Neutrophil (primary cell): ENCODE measurements around the gene CTNNBL1.

Experiments used
- H3K27ac ChIP-seq: fragments of 200-600 bp; sonication (generic); 2 replicates; pipeline ENCODE4 v1.5.1; 2016; ENCODE audit warnings: mild to moderate bottlenecking, moderate library complexity
- H3K27me3 ChIP-seq: fragments of 200-600 bp; sonication (generic); 2 replicates; pipeline ENCODE4 v1.6.0; 2016; ENCODE audit warnings: mild to moderate bottlenecking
- H3K36me3 ChIP-seq: fragments of 200-600 bp; sonication (generic); 2 replicates; pipeline ENCODE4 v1.5.1; 2017
- H3K4me1 ChIP-seq, 2 experiments: fragments of 200-600 bp in 1 of 2; sonication (generic) in 1 of 2; 1 replicate in 1 of 2; 2 replicates in 1 of 2; pipeline versions ENCODE4 v1.5.1 to v1.6.1; 2013 to 2016; ENCODE audit warnings: low read depth in 1 of 2, low read length in 1 of 2, mild to moderate bottlenecking in 1 of 2, moderate library complexity in 1 of 2; ENCODE audit not compliant: control insufficient read depth in 1 of 2, insufficient read depth in 1 of 2
- H3K4me3 ChIP-seq, 2 experiments: fragments of 200-600 bp in 1 of 2; sonication (generic) in 1 of 2; 1 replicate in 1 of 2; 2 replicates in 1 of 2; pipeline ENCODE4 v1.5.1; 2013 to 2016; ENCODE audit warnings: low read depth in 1 of 2, low read length in 1 of 2, mild to moderate bottlenecking in 1 of 2, moderate library complexity in 1 of 2
- H3K9me3 ChIP-seq: fragments of 200-600 bp; sonication (generic); 2 replicates; pipeline ENCODE4 v1.5.1; 2016
- TF ChIP-seq, protein P1 (sequence below): fragments of 200-600 bp; sonication (generic); IDR thresholded peaks from 2 replicates; pipeline ENCODE4 v1.5.1; 2016; ENCODE audit warnings: antibody characterized with exemption

CTNNBL1 gene

DNA sequence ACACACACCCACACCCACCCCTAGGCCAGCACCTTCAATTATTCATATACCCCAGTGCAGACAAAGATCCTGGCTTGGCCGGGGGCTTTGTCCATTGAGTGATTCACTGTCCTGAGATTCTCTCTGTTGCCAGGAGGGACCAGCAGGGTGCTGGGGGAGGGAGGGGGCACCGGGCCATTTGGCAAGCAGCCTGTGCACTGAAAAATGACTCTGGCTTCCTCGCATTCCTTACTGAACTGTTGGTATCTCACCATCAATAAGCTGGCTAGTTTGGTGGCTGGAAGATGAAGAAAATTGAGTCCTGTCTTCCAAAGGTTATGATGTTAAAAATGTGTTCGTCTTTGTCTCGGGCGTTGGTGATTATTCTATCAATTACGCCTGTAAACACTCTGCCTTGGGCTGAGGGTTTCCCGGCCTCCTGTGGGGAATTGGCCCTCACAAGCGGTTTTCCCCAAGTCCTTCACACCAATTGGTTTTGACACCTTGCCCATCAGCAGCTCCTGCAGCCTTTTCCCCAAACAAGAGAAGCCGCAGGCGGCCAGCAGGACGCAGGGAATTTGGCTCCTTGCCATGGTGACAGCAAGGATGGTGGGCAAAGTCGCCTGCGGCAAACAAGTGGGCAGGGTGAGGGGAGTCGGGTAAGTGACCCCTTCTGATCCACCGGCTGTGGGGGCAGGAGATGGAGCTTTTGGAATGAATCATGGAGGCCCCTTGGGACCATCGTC is 214.0 kb downstream of the CTNNBL1 start:
- Histone ChIP-seq H3K36me3 (no peaks in the 10 kb centered on the region), H3K9me3 (no peaks in the 10 kb centered on the region), H3K4me3 (no peak overlapping the region), H3K27ac (no peak overlapping the region), H3K27me3 (peaks cover 98% of the 10 kb centered on the region), H3K4me1 (no peaks in the 10 kb centered on the region)
- TF ChIP-seq, protein P1, sequence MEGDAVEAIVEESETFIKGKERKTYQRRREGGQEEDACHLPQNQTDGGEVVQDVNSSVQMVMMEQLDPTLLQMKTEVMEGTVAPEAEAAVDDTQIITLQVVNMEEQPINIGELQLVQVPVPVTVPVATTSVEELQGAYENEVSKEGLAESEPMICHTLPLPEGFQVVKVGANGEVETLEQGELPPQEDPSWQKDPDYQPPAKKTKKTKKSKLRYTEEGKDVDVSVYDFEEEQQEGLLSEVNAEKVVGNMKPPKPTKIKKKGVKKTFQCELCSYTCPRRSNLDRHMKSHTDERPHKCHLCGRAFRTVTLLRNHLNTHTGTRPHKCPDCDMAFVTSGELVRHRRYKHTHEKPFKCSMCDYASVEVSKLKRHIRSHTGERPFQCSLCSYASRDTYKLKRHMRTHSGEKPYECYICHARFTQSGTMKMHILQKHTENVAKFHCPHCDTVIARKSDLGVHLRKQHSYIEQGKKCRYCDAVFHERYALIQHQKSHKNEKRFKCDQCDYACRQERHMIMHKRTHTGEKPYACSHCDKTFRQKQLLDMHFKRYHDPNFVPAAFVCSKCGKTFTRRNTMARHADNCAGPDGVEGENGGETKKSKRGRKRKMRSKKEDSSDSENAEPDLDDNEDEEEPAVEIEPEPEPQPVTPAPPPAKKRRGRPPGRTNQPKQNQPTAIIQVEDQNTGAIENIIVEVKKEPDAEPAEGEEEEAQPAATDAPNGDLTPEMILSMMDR: no peak

DNA sequence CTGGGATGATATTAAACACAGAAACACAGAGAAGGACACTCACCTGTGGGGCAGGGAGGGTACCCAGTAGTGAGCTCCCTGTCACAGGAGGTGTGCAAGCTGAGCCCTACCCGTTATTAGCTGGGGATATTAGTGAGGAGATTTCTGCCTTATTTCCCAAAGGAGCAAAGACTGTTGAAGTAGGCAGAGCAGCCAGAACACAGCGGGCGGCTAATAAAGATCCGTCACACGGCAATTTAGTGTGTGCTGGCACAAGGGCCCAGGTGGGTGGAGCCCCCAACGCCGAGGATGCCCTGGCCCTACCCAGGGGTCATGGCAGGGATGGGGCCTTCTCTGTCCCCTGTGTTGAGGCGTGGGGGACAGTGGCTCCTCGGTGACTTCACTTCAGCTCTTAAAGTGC is 217.4 kb downstream of the CTNNBL1 start:
- Histone ChIP-seq H3K27ac (no peak overlapping the region), H3K4me3 (no peak overlapping the region), H3K4me1 (no peaks in the 10 kb centered on the region), H3K27me3 (peaks cover 98% of the 10 kb centered on the region), H3K36me3 (no peaks in the 10 kb centered on the region), H3K9me3 (no peaks in the 10 kb centered on the region)
- TF ChIP-seq, protein P1: no peak

DNA sequence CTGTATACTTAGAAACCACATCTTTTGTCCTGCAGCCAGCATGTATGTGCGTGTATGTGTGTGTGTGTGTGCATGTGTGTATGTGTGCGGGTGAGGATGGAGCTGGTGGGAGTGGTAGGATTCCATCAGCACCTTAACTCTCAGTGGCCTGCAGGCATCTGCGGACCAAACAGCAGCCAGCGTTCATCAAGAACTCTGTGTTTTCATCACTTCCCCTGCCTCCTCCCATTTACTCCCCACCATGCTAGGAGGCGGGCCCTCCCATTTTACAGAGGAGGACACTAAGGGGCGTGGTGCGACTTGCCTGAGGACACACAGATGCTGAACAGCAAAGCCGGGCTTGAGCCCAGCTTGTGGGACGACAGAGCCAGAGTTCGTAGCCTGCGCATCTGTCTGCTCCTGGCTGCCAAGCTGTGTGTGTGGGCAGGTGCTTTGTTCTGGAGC is 218.0 kb downstream of the CTNNBL1 start:
- peaks cover 98% of the 10 kb centered on the region for H3K27me3 ChIP-seq

DNA sequence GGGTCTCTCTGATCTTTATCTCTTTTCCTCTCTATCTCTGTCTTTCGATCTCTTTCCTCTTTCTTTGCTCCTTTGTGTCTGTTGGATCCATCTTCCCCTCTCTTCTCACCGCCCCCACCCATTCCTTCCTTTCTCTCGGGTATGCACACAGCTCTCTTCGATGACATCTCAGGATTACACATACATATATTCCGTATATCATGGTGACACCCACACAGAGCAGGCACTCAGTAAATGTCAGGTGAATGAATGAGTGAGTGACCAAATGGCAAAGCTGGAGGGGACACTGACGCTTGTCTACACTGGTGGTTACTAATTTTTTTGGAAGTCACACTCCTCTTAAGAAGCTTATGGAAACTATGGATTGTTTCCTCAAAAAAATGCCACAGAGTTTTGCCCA is 219.0 kb downstream of the CTNNBL1 start:
- Histone ChIP-seq H3K4me3 (no peak overlapping the region), H3K27me3 (peaks cover 98% of the 10 kb centered on the region), H3K9me3 (no peaks in the 10 kb centered on the region), H3K36me3 (no peaks in the 10 kb centered on the region), H3K27ac (no peak overlapping the region), H3K4me1 (no peaks in the 10 kb centered on the region)
- TF ChIP-seq, protein P1: no peak

More for the DNA sequence above, 218.0 kb downstream of the CTNNBL1 start:
- Histone ChIP-seq H3K36me3 (no peaks in the 10 kb centered on the region), H3K4me1 (no peaks in the 10 kb centered on the region), H3K9me3 (no peaks in the 10 kb centered on the region), H3K4me3 (no peak overlapping the region), H3K27ac (no peak overlapping the region)
- TF ChIP-seq, protein P1: no peak

DNA sequence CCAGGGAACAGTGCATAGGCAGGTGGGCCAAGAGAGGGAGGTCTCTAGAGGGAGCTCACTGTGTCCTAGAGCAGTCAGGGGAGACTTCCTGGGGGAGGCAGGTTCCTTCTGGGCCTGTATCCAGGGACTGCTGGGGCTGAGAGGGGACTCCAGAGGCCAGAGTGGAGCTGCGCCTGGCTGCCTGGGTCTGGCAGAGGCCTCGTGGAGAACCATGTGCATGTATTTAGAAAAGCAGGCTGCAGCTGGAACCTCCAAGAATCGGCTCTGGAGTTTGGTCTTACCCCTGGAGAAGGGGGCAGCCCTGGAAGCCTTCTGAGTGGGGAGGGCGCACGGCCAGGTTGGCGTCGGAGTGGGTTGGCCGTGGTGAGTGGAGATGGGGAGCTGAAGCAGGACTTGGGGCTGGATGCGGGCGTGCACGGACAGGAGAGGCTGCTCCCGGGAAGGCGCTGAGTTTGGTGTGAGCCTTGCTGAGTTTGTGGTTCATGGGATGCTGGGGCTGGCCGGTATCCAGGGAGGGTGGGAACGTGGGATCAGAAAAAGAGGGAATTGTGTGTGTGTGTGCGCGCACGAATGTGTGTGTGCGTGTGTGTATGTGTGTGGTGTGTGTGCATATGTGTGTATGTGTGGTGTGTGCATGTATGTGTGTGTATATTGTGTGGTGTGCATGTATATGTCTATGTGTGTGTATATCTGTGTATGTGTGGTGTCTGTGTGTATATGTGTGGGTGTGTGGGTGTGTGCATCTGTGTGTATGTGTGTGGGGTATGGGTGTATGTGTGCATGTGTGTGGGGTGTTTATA is 219.9 kb downstream of the CTNNBL1 start:
- Histone ChIP-seq H3K36me3 (no peaks in the 10 kb centered on the region), H3K9me3 (no peaks in the 10 kb centered on the region), H3K27me3 (peaks cover 98% of the 10 kb centered on the region), H3K27ac (no peak overlapping the region), H3K4me3 (no peak overlapping the region), H3K4me1 (no peaks in the 10 kb centered on the region)
- TF ChIP-seq, protein P1: no peak
